ENCODE results near the gene THRB. TPM values are rescaled to one million over a fixed set of nuclear protein-coding genes. Genes with fewer than 3 reads are reported as not detected.
A peak's percentile ranks its signal among the peaks of the same experiment; 100 is the strongest.

The THRB gene
- total RNA-seq, 2 donors from 2014 or later: 6.7 to 6.9 TPM

- Histone ChIP-seq H3K4me3 (no peak overlapping the region), H3K9me3 (no peaks in the 10 kb centered on the region), H3K27me3 (no peaks in the 10 kb centered on the region), H3K27ac (no peak overlapping the region), H3K36me3 (replicated peaks in 1 of 2; ENCODE audit: insufficient read depth in 1 of 2, low read depth in 2 of 2) (no peaks in the 10 kb centered on the region), H3K4me1 (peaks cover 30% of the 10 kb centered on the region)
- intact Hi-C loops (cut with DNase I): no loop called here
- ATAC-seq: no peak
- DNase-seq: no peak
- TF ChIP-seq POLR2A (IDR thresholded peaks at IDR 0.05): no peak
- no peak for TF ChIP-seq CTCF (IDR thresholded peaks at IDR 0.05)
These were observed 138.8 kb downstream of the THRB start for GRCh38 chr3:24355806-24356205.

GRCh38 chr3:24354230-24354629 is 140.4 kb downstream of the THRB start:
- no peak overlapping the region for H3K27ac ChIP-seq
- H3K27me3 ChIP-seq: no peaks in the 10 kb centered on the region
- TF ChIP-seq POLR2A (IDR thresholded peaks at IDR 0.05) (no peak), CTCF (IDR thresholded peaks at IDR 0.05) (no peak)
- peaks cover 30% of the 10 kb centered on the region for H3K4me1 ChIP-seq
- H3K4me3 ChIP-seq: no peak overlapping the region
- ATAC-seq (no peak), DNase-seq (no peak)
- no peaks in the 10 kb centered on the region for H3K9me3 ChIP-seq
- intact Hi-C loops (cut with DNase I): no loop called here
- H3K36me3 ChIP-seq (replicated peaks in 1 of 2; ENCODE audit: insufficient read depth in 1 of 2, low read depth in 2 of 2): no peaks in the 10 kb centered on the region

- Histone ChIP-seq H3K4me1 (peaks cover 30% of the 10 kb centered on the region), H3K4me3 (no peak overlapping the region), H3K9me3 (no peaks in the 10 kb centered on the region), H3K36me3 (replicated peaks in 1 of 2; ENCODE audit: insufficient read depth in 1 of 2, low read depth in 2 of 2) (no peaks in the 10 kb centered on the region), H3K27ac (no peak overlapping the region), H3K27me3 (no peaks in the 10 kb centered on the region)
- DNase-seq (no peak), ATAC-seq (no peak)
- TF ChIP-seq CTCF (IDR thresholded peaks at IDR 0.05) (no peak), POLR2A (IDR thresholded peaks at IDR 0.05) (no peak)
- 54 to 63% methylated on average over 3 of the region's 3 CpGs for WGBS, 2 donors
- intact Hi-C loops (cut with DNase I): no loop called here
These were observed 141.6 kb downstream of the THRB start for GRCh38 chr3:24352893-24353553.

- 34 to 35% methylated on average over 4 of the region's 4 CpGs for WGBS, 2 donors
- H3K27me3 ChIP-seq: no peaks in the 10 kb centered on the region
- H3K4me3 ChIP-seq: no peak overlapping the region
- intact Hi-C loops (cut with DNase I): no loop called here
- no peaks in the 10 kb centered on the region for H3K36me3 ChIP-seq (replicated peaks in 1 of 2; ENCODE audit: insufficient read depth in 1 of 2, low read depth in 2 of 2)
- peaks cover 30% of the 10 kb centered on the region for H3K4me1 ChIP-seq
- H3K9me3 ChIP-seq: no peaks in the 10 kb centered on the region
- H3K27ac ChIP-seq: peak overlapping the region in 2 of 4 donors; percentile 36 to 48
- DNase-seq (peak; percentile 55 to 69 (median 68)), ATAC-seq (peak; percentile 58)
- no peak for TF ChIP-seq POLR2A (IDR thresholded peaks at IDR 0.05)
These were observed 142.7 kb downstream of the THRB start for GRCh38 chr3:24351779-24352469.

GRCh38 chr3:24349367-24350019 is 145.2 kb downstream of the THRB start:
- Histone ChIP-seq H3K27ac (no peak overlapping the region), H3K27me3 (no peaks in the 10 kb centered on the region), H3K9me3 (no peaks in the 10 kb centered on the region), H3K4me1 (peaks cover 37% of the 10 kb centered on the region), H3K4me3 (no peak overlapping the region), H3K36me3 (replicated peaks in 1 of 2; ENCODE audit: insufficient read depth in 1 of 2, low read depth in 2 of 2) (no peaks in the 10 kb centered on the region)
- WGBS, 2 donors: 81 to 89% methylated on average over 1 of the region's 1 CpG
- intact Hi-C loops (cut with DNase I): no loop called here
- ATAC-seq (no peak), DNase-seq (no peak)
- TF ChIP-seq CTCF (IDR thresholded peaks at IDR 0.05): no peak
- no peak for TF ChIP-seq POLR2A (IDR thresholded peaks at IDR 0.05)
